ENCODE data around the gene LEKR1. TPM values are rescaled to one million over a fixed set of nuclear protein-coding genes. Genes with fewer than 3 reads are reported as not detected.

Gene LEKR1
- total RNA-seq, 2 experiments from 2014 or later: 0.16 TPM; not detected in 1

GRCh38 chr3:157074981-157075380 is 248.8 kb downstream of the LEKR1 start:
- Histone ChIP-seq H2AFZ (ENCODE audit: low read length) (no peak overlapping the region), H4K20me1 (ENCODE audit: insufficient read depth, low read length) (no peaks in the 10 kb centered on the region), H3K4me2 (ENCODE audit: low read length) (no peak overlapping the region), H3K9me3 (ENCODE audit: low read length) (no peaks in the 10 kb centered on the region), H3K9me2 (ENCODE audit: insufficient read depth, low read length) (no peaks in the 10 kb centered on the region), H3K36me3 (ENCODE audit: insufficient read depth, low read length) (no peaks in the 10 kb centered on the region), H3K4me1 (ENCODE audit: insufficient read depth, low read length, poor library complexity, severe bottlenecking) (no peaks in the 10 kb centered on the region), H3K79me2 (ENCODE audit: insufficient read depth, low read depth, low read length) (no peaks in the 10 kb centered on the region), H3K27ac (ENCODE audit: low read depth, low read length, poor library complexity, severe bottlenecking) (no peak overlapping the region), H3K4me3 (ENCODE audit: low read depth, low read length, poor library complexity, severe bottlenecking) (no peak overlapping the region)
- POLR2A ChIA-PET: no interaction called here
- no TSS peak for BruUV-seq (replicated peaks)
- intact Hi-C loops (cut with micrococcal nuclease; ENCODE audit: unreplicated experiment): no loop called here
- CTCF ChIA-PET (ENCODE audit: unreplicated experiment): no interaction called here
- TF ChIP-seq EZH2phosphoT487 (IDR thresholded peaks at IDR 0.05; ENCODE audit: borderline replicate concordance, low read depth, low read length) (no peak), CTCF (conservative IDR thresholded peaks at IDR 0.05; ENCODE audit: low read length) (no peak)
- no peak for DNase-seq (ENCODE audit: low spot score)

- no peaks in the 10 kb centered on the region for H3K4me1 ChIP-seq (ENCODE audit: insufficient read depth, low read length, poor library complexity, severe bottlenecking)
- ChIA-PET POLR2A (interaction anchor here (0.8 kb wide), 1 partner anchor 9 kb away, joined by 3 read pairs; no protein-coding TSS in a partner anchor), CTCF (ENCODE audit: unreplicated experiment) (no interaction called here)
- no peak for DNase-seq (ENCODE audit: low spot score)
- H3K4me3 ChIP-seq (ENCODE audit: low read depth, low read length, poor library complexity, severe bottlenecking): no peak overlapping the region
- no peaks in the 10 kb centered on the region for H4K20me1 ChIP-seq (ENCODE audit: insufficient read depth, low read length)
- no peaks in the 10 kb centered on the region for H3K79me2 ChIP-seq (ENCODE audit: insufficient read depth, low read depth, low read length)
- H2AFZ ChIP-seq (ENCODE audit: low read length): no peak overlapping the region
- no TSS peak for BruUV-seq (replicated peaks)
- no peaks in the 10 kb centered on the region for H3K9me2 ChIP-seq (ENCODE audit: insufficient read depth, low read length)
- H3K9me3 ChIP-seq (ENCODE audit: low read length): no peaks in the 10 kb centered on the region
- no peak overlapping the region for H3K4me2 ChIP-seq (ENCODE audit: low read length)
- no peak overlapping the region for H3K27ac ChIP-seq (ENCODE audit: low read depth, low read length, poor library complexity, severe bottlenecking)
- intact Hi-C loops (cut with micrococcal nuclease; ENCODE audit: unreplicated experiment): no loop called here
- TF ChIP-seq EZH2phosphoT487 (IDR thresholded peaks at IDR 0.05; ENCODE audit: borderline replicate concordance, low read depth, low read length) (no peak), CTCF (conservative IDR thresholded peaks at IDR 0.05; ENCODE audit: low read length) (no peak)
- H3K36me3 ChIP-seq (ENCODE audit: insufficient read depth, low read length): no peaks in the 10 kb centered on the region
Observed at GRCh38 chr3:157075693-157076420, 249.7 kb downstream of the LEKR1 start.

- H3K36me3 ChIP-seq (ENCODE audit: insufficient read depth, low read length): no peaks in the 10 kb centered on the region
- no peak overlapping the region for H3K4me3 ChIP-seq (ENCODE audit: low read depth, low read length, poor library complexity, severe bottlenecking)
- H3K9me3 ChIP-seq (ENCODE audit: low read length): no peaks in the 10 kb centered on the region
- TF ChIP-seq CTCF (conservative IDR thresholded peaks at IDR 0.05; ENCODE audit: low read length) (no peak), EZH2phosphoT487 (IDR thresholded peaks at IDR 0.05; ENCODE audit: borderline replicate concordance, low read depth, low read length) (no peak)
- no peaks in the 10 kb centered on the region for H3K79me2 ChIP-seq (ENCODE audit: insufficient read depth, low read depth, low read length)
- no peak overlapping the region for H3K27ac ChIP-seq (ENCODE audit: low read depth, low read length, poor library complexity, severe bottlenecking)
- ChIA-PET POLR2A (interaction anchor here (0.5 to 2.0 kb wide), 3 partner anchors 9 to 83 kb away, joined by 3 to 5 read pairs (median 4); no protein-coding TSS in a partner anchor), CTCF (ENCODE audit: unreplicated experiment) (no interaction called here)
- H3K9me2 ChIP-seq (ENCODE audit: insufficient read depth, low read length): no peaks in the 10 kb centered on the region
- intact Hi-C loops (cut with micrococcal nuclease; ENCODE audit: unreplicated experiment): no loop called here
- no TSS peak for BruUV-seq (replicated peaks)
- no peak for DNase-seq (ENCODE audit: low spot score)
- peaks cover 3% of the 10 kb centered on the region for H3K4me1 ChIP-seq (ENCODE audit: insufficient read depth, low read length, poor library complexity, severe bottlenecking)
- H2AFZ ChIP-seq (ENCODE audit: low read length): no peak overlapping the region
- H4K20me1 ChIP-seq (ENCODE audit: insufficient read depth, low read length): no peaks in the 10 kb centered on the region
- H3K4me2 ChIP-seq (ENCODE audit: low read length): no peak overlapping the region
Observed at GRCh38 chr3:157077565-157077991, 251.4 kb downstream of the LEKR1 start.

All from OCI-LY7 (cell line).